Stimulated activated naive CD4-positive, alpha-beta T cell treated with Interleukin-2 at 50 U/mL for 16 hours (primary cell): ENCODE measurements around the gene PRDM16.

Experiments used
- DNase-seq: peaks from one replicate; lab custom pipeline; 2025; lab: John Stamatoyannopoulos, UW

PRDM16 gene

DNA sequence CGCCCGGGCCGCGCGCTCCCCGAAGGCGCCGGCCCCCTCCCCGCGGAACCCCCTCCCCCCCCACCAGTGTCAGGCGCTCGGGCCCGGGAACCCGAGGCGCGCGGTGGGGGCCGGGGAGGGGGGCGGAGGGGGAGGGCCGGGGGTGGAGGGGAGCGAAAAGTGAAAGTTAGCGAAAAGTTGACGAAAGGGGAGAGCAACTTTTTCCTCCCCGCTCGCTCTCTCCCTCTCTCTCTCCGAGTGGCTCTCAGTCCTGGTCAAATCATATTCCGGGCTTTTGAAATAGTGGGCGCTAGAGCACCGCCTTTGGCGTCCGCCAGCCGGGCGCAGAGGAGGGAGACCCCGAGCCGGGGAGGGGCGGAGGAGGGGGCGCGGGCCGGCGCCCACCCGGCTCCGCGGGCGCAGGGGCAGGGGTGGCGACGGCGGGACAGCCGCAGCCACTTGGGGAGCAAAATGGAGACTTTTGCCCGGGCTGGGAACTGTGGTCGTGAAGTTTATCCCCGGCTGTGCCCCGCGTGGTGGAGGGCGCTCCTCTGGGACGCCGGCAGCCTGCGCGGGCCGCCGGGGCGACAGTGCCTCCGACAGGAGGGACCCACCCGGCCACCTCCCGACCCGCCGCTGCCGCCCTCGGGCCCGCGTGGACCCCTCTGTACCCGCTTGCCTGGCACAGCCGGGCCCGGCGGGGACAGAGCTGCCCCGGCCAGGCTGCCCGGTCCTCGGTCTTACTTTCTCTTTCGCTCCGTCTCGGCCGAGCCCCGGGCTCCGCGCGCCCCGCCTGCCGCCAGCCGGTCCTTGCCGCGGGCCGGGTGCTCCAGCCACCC lies 697 bp downstream of the PRDM16 start:
- DNase-seq, result no peak

DNA sequence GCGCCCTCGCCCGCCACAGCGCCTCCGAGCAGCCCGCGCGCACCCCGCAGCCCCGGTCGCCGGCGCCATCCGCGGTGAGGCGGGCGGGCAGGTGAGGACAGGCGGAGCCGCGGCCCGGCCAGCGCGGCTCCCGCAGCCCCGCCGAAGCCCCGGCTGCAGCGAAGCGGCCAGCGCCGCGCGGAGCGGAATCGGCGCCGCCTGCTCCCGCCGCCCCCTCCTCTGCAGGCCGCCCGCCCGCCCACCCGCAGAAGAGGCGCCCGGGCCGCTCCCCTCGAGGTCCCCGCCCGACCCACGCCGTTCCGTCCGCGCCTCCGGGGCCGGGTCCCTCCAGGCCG lies 1.3 kb downstream of the PRDM16 start:
- no peak for DNase-seq

DNA sequence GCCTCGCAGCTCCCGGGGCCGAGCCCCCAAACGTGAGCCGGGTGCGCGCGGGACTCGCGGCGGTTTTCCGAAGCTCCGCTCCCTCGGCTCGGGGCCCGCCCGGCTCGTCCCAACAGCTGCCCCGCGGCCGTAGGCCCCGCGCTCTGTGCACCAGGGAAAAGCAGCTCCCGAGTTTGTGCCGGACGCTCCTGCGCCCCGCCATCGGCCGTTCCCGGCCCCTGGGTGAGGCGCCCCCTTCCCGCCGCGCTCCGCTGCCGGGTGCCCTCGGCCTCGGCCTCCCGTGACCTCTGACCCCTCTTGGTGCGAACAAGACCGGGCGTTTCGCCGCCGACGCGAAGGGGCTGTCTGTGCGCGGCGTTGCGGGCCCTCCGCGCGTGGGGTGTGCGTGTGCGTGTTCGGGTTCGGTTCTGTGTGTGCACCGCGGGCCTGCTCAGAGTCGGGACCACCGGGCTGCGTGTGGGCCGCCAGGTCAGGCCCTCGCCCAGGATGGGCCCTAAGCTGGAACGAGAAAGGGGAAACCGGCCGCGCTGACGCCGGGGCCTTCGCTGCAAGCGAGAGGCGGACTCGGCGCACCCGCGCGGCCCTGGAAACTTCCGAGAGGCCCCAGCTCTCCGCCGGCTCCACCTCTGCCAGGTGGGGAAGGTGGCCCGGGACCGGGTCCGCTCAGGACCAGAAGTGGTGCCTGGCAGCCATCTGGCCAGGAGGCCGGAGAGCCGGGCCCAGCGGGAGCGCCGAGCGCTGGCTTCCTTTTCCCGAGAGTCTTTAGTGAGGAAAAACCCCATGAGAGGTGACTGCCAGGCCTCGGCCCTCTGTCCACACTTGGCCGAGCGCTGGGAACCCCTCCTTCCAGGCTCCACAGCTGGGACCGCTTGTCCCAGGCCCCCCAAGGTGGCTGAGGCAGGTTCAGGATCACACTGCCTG lies 1.9 kb downstream of the PRDM16 start:
- no peak for DNase-seq

DNA sequence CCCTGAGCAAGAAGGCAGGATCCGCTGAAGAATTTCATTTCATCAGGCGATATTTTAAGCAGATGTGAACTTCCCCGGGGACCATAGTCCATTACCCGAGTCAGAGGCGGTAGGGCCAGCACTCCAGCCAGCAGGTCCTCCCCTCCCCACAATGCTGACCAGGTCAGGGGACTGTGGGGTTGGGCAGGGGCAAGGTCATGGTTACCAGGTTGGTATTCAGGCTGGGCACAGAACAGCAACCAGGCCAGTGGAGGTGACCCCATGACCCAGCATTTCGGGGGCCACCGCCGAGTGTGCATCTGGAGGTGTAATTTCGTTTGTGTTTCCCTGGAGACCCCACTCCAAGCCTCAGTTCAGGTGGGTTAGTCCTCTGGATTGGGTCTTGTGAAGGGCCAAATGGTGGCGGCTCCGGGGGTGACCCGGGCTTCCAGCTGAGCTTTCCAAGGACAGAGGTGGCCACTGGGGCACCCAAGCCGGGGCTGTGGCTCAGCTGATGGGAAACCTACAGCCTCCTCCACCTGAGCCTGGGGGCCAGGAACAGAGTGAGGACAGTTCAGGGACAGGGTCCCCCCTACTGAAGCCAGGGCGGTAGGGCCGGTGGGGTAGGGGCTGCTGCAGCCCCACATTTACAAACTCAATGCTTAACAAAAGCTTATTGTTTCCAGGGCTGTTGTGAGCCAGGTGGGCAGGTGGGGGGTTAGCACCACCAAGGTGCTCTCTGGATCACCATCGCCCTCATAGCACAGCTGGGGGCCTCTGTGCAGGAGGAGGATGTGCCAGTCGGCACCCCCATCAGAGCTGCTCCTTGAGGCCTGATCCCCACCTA lies 2.8 kb downstream of the PRDM16 start:
- no peak for DNase-seq

DNA sequence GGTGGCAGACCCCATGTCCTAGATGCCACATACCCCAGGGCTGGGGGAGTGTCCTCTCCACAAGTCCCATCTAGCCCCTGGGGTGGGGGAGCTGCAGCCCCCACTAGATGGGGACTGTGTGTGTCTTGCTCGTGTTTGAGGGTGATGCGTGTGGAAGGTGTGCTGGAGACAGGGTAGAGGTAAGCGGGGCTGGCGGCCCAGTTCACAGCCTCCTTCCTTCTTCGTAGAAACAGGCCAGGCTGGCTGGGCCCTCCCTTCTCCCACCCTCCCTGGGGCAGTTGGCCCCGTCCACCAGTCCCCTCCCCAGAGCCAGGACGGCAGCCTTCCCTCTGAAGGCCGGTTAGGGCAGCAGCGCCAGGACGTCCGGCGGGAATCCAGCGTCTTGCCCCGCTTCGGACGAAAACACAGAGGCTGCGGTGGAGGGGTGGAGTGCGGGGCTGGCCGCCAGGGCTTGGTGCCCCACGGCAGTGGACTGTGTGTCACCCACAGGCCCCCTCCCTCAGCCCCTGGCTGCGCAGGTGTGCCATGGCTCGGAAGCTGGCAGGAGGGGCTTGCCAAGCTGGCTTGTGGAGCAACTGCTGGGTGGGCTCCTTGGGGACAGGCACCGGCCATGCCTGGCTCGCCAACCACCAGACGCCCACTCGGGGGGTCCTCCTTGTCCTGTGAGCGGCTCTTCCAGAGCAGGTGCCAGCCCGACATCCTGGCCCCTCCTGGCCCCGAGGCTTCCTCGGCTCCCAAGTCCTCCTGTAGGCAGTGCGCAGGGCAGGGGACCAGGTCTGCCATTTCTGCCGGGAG lies 3.6 kb downstream of the PRDM16 start:
- no peak for DNase-seq

DNA sequence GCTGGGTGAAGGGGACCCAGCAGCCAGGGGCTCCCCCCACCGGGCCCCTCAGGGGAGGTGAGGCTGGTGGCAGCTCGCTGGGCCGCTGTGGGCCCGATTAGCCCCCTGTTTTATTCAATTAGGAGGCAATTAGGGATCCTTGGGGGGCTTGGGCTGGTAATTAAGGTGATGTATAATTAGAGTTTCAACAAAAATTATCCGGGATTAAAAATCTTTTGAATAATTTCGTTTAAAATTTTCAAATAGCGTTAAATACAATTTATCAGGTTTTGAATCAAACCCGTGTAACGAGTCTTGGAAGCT lies 4.1 kb downstream of the PRDM16 start:
- DNase-seq, result no peak

DNA sequence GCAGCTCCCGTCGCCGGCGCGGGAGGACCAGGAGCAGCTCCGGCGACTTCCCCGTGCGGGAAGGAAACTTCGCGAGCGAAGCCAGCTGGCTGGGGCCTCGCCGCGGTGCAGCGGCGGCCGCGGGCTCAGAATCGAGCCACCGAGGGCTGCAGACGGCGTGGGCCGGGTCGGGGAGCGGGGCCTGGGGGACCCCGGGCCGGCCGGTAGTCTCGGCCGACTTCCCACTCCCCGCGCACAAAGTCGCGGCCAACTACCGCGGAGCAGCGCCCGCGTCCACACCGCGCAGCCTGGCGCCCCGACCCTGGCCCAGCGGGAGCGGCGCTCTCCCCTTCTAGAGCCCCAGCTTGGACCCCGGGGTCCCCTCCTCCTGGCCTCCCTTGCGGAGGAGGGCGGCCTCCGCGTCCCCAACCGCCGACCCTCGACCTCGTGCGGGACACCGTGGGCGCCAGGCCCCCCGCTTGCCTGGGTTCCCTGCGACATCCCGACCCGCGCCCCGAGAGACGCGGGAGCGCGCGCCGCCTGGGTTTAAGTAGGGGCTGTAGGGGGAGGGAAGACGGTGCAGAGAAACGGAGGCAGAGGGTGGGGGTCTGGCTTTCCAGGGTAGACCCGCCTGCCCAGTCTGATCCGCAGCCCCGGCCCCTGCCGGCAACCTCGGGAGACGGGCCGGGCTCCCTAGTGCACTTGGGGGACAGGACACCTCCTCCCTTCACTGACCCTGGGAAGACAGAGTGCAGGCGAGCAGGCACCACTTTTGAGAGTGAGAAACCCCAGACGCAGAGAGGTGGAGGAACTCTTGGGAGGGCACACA lies 4.7 kb downstream of the PRDM16 start:
- DNase-seq, result no peak

DNA sequence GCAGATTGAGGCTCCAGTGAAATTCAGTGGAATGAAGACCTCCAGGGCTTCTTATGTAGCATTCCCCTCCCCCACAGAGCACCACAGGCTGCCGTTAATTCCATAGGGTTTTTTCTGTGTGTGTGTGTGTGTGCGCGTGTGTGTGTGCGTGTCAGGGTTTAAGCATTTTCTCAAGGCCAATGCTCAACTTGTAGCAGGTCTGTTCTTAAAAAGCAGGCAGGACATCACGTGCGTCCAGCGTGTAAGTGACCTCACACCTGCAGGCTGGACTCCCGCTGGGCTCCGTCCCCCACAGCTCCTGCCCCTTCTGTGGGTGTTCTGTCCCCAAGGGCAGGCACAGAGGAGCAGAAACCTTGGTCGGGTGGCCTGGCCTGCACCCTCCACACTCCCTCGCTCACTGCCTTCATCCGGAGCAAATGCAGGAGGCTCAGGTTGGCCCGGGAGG lies 5.3 kb downstream of the PRDM16 start:
- no peak for DNase-seq

DNA sequence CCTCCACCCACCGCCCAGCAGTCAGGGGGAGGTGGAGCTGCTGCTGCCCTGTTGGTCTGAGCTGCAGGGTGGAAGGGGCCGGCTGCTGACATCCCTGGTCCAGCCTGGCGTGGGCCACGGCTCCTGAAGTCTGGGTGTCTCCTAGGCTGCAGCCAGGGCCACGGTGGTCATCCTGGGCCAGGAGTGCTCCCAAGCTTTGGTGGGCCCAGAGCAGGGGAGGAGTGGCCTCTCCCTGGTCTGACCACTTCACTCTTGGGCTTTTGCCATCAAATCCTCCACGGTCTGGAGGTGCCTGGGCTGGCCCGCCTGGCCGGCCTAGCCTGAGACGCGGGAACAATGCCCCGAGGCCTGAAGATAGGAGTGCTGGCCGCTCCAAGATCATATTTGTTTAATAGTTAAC lies 5.8 kb downstream of the PRDM16 start:
- no peak for DNase-seq

DNA sequence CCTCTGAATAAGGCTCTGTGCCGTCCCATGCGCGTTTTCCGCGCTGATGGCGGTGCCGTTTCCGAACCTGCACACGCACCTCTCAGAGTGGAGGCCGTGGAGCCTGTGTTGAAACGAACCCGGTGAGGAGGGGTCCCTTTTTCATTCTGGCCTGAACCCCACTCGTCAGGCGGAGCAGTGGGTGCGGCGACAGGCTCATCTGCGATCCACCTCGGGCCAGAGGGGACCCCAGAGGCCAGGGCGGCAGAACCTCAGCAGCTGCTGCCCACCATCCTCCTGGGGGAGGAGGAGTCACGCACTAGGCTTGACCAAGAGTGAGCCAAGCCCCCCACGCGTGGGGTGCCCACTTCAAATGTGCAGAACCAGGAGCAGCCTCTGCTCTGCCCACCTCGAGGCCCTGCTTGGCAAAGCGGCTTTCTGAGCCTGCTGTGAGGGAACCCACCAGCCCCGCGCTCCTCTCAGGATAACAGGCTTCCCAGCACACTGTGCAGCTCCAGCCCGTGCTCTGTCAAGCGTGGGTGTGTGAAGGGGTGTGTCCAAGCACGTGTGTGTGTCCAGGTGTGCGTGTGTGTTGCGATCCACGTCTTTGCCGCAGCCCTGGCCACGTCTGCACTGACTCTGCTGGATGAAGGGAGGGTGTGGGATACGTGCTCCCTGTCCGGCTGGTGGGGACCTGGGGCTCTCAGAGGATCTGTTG lies 6.8 kb downstream of the PRDM16 start:
- DNase-seq, result no peak

DNA sequence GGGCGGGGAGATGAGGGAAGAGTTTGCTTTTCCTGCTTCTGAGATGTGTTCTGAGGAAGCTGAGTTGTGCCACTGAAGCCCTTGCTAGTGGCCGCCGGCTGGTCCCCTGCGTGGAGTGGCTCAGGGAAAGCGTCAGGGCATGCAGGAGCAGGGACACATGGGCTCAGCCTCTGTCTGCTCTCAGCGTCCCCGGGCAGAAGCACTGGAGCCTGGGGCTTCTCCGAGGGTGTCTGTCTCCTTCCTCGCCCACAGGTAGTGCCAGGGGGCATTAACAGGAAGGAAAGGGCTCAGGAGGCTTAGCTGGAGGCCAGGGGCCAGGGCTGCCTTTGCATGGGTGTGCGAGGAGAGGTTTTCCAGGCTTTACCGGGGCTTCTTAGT lies 7.3 kb downstream of the PRDM16 start:
- DNase-seq, result no peak

DNA sequence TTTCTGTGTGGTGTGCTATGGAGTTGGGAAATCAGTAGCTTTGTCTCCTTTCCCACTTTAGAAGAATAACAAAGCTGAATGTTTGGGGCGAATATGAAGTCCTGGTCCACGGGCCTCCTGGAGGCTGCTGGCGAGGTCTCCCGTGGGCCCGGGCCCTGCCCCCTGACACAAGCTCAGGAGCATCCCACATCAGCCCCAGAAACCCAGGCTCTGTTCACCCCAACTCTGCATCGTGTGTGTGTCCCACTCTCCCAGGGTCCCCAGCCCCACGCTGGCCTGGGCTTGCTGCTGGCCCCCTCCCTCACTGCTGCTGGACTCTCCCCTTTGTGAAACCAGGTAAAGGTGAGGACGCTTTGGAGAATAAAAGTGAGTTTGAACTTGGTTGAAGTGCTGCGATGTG lies 8.1 kb downstream of the PRDM16 start:
- no peak for DNase-seq

DNA sequence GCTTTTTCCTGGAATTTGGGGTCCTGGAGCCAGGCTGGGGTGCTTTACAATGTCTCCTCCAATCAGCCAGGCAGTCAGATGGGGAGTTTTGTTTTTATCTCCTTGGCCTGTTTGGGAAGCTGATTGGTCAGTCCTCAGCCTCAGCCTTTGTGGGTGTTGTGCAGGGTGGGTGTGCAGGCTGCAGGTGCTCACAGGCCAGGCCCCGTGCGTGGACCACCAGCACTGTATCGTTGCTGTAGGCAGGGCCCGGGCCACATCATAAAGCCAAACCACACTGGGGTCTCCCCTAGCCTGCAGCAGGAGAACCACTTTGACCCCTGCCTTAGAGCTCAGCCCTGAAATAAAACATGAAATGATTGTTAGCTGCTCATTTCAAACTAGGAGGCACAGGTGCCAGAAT lies 8.6 kb downstream of the PRDM16 start:
- DNase-seq, result no peak

DNA sequence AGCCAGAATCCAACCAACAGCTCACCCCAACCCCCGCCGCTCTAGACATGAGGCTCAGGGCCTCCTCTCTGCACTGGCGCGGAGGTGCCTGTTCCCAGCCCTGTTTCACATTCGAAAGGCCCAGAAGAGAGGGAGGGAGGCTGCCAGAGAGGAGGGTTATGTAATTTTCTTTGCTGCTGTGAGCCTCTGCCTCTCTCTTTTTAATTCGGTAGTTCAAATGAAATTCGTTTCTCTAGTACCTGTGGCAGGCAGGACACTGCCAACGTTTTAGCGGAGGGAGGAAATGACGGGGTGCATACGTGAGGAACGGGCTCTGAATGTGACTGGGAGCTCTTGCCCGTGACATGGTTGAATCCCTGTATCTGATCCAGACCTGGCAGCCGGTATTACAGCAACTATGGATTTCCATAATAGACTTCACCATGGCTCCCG lies 9.4 kb downstream of the PRDM16 start:
- no peak for DNase-seq

DNA sequence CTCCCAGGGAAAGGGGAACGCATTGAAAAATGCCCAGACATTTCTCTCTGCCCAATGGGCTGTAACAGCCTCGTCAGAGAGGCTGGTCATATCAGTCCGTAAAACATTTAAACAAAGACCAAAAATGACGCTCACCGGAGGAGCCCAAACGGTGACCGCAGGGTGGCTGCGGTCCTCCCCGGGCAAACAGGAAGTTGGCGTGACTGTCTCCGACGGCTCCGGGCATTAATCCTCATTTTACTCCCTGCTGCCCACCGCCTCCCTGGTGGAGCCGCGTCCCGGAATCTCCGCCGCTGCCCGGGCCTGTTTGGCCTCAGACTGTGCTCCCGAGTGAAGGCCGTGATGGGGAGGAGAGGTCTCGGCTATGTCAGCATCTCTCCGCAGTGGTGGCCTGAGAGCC lies 9.9 kb downstream of the PRDM16 start:
- no peak for DNase-seq

DNA sequence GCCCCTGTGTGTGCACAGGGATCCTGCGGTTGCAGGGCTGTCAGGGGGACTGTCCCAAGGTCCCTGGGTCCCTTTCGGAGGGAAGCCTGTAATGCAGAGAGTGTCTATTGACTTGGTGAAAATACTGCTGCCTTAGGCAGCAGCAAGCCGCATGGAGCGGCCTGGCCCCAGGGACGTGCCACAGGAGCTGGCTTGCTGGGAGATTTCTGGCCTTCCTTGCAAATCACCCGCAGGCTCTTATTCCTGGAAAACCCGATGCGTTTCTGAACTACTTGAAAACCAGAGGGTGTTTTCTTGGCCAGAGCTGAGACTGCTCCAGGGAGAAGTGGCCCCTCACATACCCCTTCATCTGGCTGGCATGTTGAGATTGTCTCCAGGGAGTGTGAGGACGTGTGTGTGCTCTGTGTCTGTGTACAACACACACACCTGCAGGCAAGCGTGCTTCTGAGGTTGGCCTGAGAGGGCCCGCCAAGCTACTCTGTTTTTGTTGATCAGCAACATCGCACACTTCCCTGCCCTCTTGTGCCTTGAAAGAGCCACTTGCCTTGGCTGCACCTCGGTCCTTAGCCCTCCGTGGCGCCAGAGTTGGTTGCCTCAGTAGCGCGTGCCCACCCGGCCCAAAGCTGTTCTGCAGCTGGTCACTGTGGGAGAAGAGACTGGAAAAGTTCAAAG lies 10.5 kb downstream of the PRDM16 start:
- DNase-seq, result no peak

DNA sequence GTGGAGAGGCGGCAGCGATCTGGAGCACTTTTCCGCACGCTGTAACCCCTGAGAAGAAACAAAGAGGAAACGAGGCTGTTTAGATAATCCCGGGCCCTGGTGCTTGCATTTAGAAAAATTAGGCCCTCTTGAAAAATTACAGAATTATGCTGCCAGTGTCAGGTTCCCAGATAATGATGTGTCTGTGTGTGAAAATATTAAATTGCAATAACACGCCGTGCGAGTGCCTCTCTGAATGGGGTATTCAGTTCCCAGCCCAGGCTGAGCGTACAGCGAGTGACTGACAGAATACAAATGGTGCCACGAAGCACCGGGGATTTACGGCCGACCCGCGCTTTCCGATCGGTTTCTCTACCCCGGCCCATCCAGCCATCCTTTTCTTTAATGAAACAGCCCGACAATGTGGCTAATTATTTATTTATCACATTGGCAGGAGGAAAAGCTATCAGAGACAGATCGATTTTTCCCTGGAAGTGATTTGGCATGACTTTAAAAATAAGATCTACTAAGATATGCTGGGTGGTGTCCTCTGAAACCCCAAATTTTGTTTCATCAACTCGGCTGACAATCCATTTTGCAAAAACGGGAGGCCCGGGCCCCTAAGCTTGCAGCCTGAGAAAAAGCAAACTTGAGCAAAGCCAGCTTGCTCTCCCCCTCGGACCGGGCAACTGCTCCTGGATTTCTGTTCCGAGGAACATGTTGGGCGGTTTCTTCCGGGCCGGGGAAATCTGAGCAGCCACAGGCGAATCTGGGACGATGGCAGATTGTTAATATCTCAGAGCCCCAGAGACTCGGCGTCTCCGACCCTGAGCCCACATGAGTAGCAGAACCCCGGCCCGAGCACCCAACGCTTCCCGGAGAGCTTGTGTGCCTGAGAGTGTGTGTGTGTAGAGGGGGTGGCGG lies 11.3 kb downstream of the PRDM16 start:
- DNase-seq, result no peak

DNA sequence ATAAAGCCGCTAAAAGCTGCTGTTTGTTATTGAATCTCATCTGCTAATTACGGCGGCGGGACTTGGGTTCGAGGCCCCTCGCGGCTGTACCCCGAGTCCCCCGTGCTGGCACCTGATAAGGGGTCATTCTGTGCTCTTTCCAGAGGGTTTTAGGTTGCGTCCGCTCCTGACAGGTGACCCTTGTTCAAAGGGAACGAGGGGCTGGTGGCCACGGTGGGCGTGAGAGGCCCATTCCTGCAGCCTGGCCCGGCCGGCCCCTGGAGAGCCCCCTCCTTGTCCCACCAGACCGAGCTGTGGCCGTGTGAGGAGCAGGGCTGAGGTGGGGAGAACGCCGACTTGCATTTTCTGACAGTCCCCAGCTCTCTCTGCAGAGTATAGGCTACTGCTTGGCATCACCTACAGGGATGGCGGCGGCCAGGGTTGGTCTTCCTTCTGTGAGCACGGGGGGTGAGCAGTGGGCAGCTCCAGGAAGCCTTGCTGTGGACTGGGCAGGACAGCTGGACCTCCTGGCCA lies 12.2 kb downstream of the PRDM16 start:
- no peak for DNase-seq
